ENCODE results near the gene LBR.

Gene LBR

DNA sequence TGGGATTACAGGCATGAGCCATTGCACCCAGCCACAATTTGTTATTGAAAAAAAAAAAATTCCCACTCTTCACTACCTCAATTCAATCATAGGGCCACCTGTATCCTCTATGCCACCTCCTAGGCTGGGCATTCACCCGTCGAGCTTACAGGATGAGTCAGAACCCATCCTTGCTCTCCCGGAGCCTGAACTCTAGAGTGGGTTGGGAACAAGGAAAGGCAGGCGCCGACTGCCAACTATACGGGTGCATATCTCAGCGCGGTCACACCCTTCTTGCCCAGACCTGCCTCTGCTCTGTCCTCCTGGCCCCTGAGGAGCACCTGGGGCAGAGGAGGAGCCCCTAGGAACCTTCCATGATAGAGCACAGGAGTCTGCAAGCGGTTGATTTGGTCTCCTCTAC is 21.4 kb upstream of the LBR start:
- TF ChIP-seq, protein P1, sequence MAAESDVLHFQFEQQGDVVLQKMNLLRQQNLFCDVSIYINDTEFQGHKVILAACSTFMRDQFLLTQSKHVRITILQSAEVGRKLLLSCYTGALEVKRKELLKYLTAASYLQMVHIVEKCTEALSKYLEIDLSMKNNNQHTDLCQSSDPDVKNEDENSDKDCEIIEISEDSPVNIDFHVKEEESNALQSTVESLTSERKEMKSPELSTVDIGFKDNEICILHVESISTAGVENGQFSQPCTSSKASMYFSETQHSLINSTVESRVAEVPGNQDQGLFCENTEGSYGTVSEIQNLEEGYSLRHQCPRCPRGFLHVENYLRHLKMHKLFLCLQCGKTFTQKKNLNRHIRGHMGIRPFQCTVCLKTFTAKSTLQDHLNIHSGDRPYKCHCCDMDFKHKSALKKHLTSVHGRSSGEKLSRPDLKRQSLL (tag by site-specific recombination; IDR thresholded peaks at IDR 0.05), result no peak
- TF ChIP-seq, protein P2, sequence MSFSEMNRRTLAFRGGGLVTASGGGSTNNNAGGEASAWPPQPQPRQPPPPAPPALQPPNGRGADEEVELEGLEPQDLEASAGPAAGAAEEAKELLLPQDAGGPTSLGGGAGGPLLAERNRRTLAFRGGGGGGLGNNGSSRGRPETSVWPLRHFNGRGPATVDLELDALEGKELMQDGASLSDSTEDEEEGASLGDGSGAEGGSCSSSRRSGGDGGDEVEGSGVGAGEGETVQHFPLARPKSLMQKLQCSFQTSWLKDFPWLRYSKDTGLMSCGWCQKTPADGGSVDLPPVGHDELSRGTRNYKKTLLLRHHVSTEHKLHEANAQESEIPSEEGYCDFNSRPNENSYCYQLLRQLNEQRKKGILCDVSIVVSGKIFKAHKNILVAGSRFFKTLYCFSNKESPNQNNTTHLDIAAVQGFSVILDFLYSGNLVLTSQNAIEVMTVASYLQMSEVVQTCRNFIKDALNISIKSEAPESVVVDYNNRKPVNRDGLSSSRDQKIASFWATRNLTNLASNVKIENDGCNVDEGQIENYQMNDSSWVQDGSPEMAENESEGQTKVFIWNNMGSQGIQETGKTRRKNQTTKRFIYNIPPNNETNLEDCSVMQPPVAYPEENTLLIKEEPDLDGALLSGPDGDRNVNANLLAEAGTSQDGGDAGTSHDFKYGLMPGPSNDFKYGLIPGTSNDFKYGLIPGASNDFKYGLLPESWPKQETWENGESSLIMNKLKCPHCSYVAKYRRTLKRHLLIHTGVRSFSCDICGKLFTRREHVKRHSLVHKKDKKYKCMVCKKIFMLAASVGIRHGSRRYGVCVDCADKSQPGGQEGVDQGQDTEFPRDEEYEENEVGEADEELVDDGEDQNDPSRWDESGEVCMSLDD (tag by site-specific recombination; IDR thresholded peaks at IDR 0.05), result no peak
- CTCF ChIA-PET, result interaction anchor here (0.7 to 0.8 kb wide), 2 partner anchors 25 to 124 kb away, joined by 3 read pairs; no protein-coding TSS in a partner anchor

DNA sequence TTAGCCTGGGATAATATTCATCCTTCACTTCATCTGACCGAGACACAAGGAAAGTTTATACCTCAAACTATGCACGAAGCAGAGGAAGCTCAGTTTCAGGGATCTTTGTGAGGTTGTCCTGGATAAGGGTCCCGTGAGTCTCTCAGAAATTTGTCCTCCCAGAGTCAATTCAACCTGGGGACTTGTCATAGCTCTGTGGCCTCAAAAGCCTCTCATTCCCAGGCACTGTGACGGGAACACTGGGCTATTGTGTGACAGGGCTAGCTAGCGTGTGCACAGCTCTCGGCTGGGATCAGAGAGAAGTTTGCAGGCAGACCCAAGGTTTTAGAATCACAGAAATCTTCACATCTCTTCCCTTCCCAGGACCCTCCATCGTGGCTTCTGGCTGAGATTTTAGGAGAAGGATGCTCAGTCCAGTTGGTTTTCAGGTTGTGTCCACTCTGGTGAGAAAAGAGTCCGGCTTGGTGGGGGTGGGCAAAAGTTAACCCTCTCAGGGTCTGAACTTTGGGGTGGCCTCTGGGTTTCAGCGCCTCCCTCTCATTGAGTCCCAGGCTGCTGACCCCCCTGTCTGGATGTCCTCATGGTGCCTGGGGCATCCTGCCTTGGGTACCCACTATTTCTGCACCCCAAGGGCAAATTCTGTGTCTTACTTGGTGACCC is 20.4 kb upstream of the LBR start:
- ChIA-PET POLR2A (no interaction called here), CTCF (interaction anchor here (0.5 to 0.6 kb wide), 2 partner anchors 975 to 1184 kb away, joined by 3 read pairs; no protein-coding TSS in a partner anchor)
- H3K27ac ChIP-seq (ENCODE audit: extremely low read depth, low read depth, low read length), result no peak overlapping the region
- no peak overlapping the region for H3K4me3 ChIP-seq (ENCODE audit: low read depth, low read length)
- H3K9me3 ChIP-seq (ENCODE audit: control insufficient read depth, insufficient read depth, low read depth, low read length), result no peaks in the 10 kb centered on the region
- TF ChIP-seq ZNF404 (tag by site-specific recombination; IDR thresholded peaks at IDR 0.05), result no peak
- TF ChIP-seq SP3 (tag by site-specific recombination; IDR thresholded peaks at IDR 0.05), result no peak
- TF ChIP-seq ZSCAN23 (tag by site-specific recombination; IDR thresholded peaks at IDR 0.05), result no peak
- no peak for TF ChIP-seq KLF9 (tag by site-specific recombination; IDR thresholded peaks at IDR 0.05; ENCODE audit: low read depth)
- TF ChIP-seq ZNF510 (tag by site-specific recombination; IDR thresholded peaks at IDR 0.05; ENCODE audit: insufficient replicate concordance), result no peak
- TF ChIP-seq ZNF707 (tag by site-specific recombination; IDR thresholded peaks at IDR 0.05), result no peak
- TF ChIP-seq ZBTB1 (tag by site-specific recombination; IDR thresholded peaks at IDR 0.05), result no peak
- TF ChIP-seq, protein P3, sequence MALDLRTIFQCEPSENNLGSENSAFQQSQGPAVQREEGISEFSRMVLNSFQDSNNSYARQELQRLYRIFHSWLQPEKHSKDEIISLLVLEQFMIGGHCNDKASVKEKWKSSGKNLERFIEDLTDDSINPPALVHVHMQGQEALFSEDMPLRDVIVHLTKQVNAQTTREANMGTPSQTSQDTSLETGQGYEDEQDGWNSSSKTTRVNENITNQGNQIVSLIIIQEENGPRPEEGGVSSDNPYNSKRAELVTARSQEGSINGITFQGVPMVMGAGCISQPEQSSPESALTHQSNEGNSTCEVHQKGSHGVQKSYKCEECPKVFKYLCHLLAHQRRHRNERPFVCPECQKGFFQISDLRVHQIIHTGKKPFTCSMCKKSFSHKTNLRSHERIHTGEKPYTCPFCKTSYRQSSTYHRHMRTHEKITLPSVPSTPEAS (tag by site-specific recombination; IDR thresholded peaks at IDR 0.05), result no peak
- H3K4me1 ChIP-seq (ENCODE audit: control insufficient read depth, insufficient read depth, low read length), result 0 out of 2 replicates have a peak, but pooled peaks cover 2% of the 10 kb centered on the region
- no peaks in the 10 kb centered on the region for H3K36me3 ChIP-seq (ENCODE audit: control insufficient read depth in 2 of 2, insufficient read depth in 1 of 2, low read length in 2 of 2)

More for the DNA sequence above, 21.4 kb upstream of the LBR start:
- Histone ChIP-seq H3K9me3 (ENCODE audit: control insufficient read depth, insufficient read depth, low read depth, low read length) (no peaks in the 10 kb centered on the region), H3K4me1 (ENCODE audit: control insufficient read depth, insufficient read depth, low read length) (peaks cover 5% of the 10 kb centered on the region; the same call in 1 of the 2 replicates), H3K4me3 (ENCODE audit: low read depth, low read length) (no peak overlapping the region), H3K27ac (ENCODE audit: extremely low read depth, low read depth, low read length) (no peak overlapping the region), H3K36me3 (ENCODE audit: control insufficient read depth in 2 of 2, insufficient read depth in 1 of 2, low read length in 2 of 2) (no peaks in the 10 kb centered on the region)
- POLR2A ChIA-PET, result no interaction called here

DNA sequence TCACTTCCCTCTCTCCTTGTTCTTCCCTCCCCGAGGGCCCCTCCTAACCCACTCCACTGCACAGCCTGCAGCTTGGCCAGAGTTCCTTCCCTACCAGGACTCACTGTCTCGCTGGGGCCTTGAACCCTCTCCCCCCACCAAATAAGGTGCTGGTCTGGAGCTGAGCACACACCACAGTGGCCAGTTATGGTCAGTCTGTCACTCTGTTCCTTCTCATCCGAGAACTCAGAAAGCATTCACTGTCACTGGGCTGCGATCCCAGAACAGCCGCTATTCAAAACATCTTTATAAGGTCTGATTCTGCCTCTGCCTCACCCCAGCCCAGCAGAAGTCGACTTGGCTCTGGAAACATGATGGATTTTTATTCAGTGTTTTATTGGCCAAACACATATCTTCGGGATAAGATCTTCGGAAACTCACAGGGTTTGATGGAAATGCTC is 19.8 kb upstream of the LBR start:
- Histone ChIP-seq H3K27ac (ENCODE audit: extremely low read depth, low read depth, low read length) (no peak overlapping the region), H3K4me3 (ENCODE audit: low read depth, low read length) (no peak overlapping the region), H3K9me3 (ENCODE audit: control insufficient read depth, insufficient read depth, low read depth, low read length) (no peaks in the 10 kb centered on the region), H3K4me1 (ENCODE audit: control insufficient read depth, insufficient read depth, low read length) (0 out of 2 replicates have a peak, but pooled peaks cover 2% of the 10 kb centered on the region), H3K36me3 (ENCODE audit: control insufficient read depth in 2 of 2, insufficient read depth in 1 of 2, low read length in 2 of 2) (no peaks in the 10 kb centered on the region)
- ChIA-PET CTCF (interaction anchor here (0.5 to 0.6 kb wide), 2 partner anchors 974 to 1184 kb away, joined by 3 read pairs; no protein-coding TSS in a partner anchor), POLR2A (no interaction called here)
- TF ChIP-seq ZNF843 (tag by site-specific recombination; IDR thresholded peaks at IDR 0.05) (no peak), ZIC2 (tag by site-specific recombination; IDR thresholded peaks at IDR 0.05) (no peak), ZNF302 (tag by site-specific recombination; IDR thresholded peaks at IDR 0.05; ENCODE audit: low read depth) (no peak), SCRT1 (tag by site-specific recombination; IDR thresholded peaks at IDR 0.05; ENCODE audit: borderline replicate concordance) (no peak), GLI2 (tag by site-specific recombination; IDR thresholded peaks at IDR 0.05; ENCODE audit: borderline replicate concordance, low read depth) (no peak), SP2 (tag by site-specific recombination; IDR thresholded peaks at IDR 0.05) (no peak), ZNF600 (tag by site-specific recombination; IDR thresholded peaks at IDR 0.05) (peak; percentile 46; the same call in 1 of the 2 replicates), ZNF624 (tag by site-specific recombination; IDR thresholded peaks at IDR 0.05) (no peak), ZNF335 (tag by site-specific recombination; conservative IDR thresholded peaks at IDR 0.05) (peak; percentile 41; the same call in 1 of the 2 replicates), ZFP69B (tag by site-specific recombination; IDR thresholded peaks at IDR 0.05) (no peak), ZBTB17 (tag by site-specific recombination; IDR thresholded peaks at IDR 0.05) (peak; percentile 64), ZNF341 (tag by site-specific recombination; IDR thresholded peaks at IDR 0.05; ENCODE audit: low read depth) (peak; percentile 46)
- TF ChIP-seq, protein P4, sequence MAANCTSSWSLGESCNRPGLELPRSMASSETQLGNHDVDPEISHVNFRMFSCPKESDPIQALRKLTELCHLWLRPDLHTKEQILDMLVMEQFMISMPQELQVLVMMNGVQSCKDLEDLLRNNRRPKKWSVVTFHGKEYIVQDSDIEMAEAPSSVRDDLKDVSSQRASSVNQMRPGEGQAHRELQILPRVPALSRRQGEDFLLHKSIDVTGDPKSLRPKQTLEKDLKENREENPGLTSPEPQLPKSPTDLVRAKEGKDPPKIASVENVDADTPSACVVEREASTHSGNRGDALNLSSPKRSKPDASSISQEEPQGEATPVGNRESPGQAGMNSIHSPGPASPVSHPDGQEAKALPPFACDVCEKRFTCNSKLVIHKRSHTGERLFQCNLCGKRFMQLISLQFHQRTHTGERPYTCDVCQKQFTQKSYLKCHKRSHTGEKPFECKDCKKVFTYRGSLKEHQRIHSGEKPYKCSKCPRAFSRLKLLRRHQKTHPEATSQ (tag by site-specific recombination; IDR thresholded peaks at IDR 0.05), result no peak

All from HEK293 (cell line).